SK-N-SH (cell line): Measurements from ENCODE around the gene FAM43A. TPM values are rescaled to one million over a fixed set of nuclear protein-coding genes. Genes with fewer than 3 reads are reported as not detected.

Experiments used
- CTCF ChIA-PET: fragments of 300-600, 350-600 bp; formaldehyde crosslinking; extraction: SDS; loops from one replicate; lab custom pipeline; 2021; lab: Yijun Ruan, JAX
- POLR2A ChIA-PET: fragments of 350-600 bp; sonication (Branson Sonifier 250); formaldehyde crosslinking; extraction: SDS; loops from one replicate; lab custom pipeline; 2020; ENCODE audit warnings: antibody characterized with exemption, inconsistent platforms; lab: Yijun Ruan, JAX
- DNase-seq: peaks from one replicate; pipeline ENCODE4 v3.0.0; 2012
- H2AFZ ChIP-seq: fragments of 200-600 bp; sonication (generic); 2 replicates; pipeline ENCODE4 v1.8.1; 2016; ENCODE audit warnings: antibody characterized with exemption, mild to moderate bottlenecking, low read depth
- H3F3A ChIP-seq: fragments of 200-600 bp; sonication (generic); replicated peaks from 2 replicates; pipeline ENCODE3; 2016; ENCODE audit warnings: antibody characterized with exemption, mild to moderate bottlenecking; ENCODE audit not compliant: insufficient read depth
- H3K27ac ChIP-seq, 2 experiments: fragments of 200-500 bp in 1 of 2; fragments of 200-600 bp in 1 of 2; sonication (Bioruptor generic) in 1 of 2; sonication (generic), shearing (Covaris generic) in 1 of 2; 2 replicates each; pipeline versions ENCODE4 v1.5.1 to v1.6.1; 2014 to 2016; ENCODE audit warnings: low read depth in 2 of 2, inconsistent platforms in 1 of 2, low read length in 1 of 2, mild to moderate bottlenecking in 1 of 2, mixed read lengths in 1 of 2
- H3K27me3 ChIP-seq: fragments of 200-600 bp; sonication (generic), shearing (Covaris generic); 2 replicates; pipeline ENCODE4 v1.6.1; 2016; ENCODE audit warnings: mixed run types; ENCODE audit not compliant: insufficient read depth
- H3K36me3 ChIP-seq, 2 experiments: fragments of 200-500 bp in 1 of 2; fragments of 200-600 bp in 1 of 2; sonication (Bioruptor generic) in 1 of 2; sonication (generic) in 1 of 2; replicated peaks in 1 of 2; 2 replicates each; pipeline versions ENCODE3 to v1.5.1; 2014 to 2016; ENCODE audit warnings: low read length in 1 of 2, mild to moderate bottlenecking in 1 of 2; ENCODE audit not compliant: insufficient read depth in 2 of 2, control insufficient read depth in 1 of 2
- H3K4me1 ChIP-seq, 2 experiments: fragments of 200-500 bp in 1 of 2; fragments of 200-600 bp in 1 of 2; sonication (Bioruptor generic) in 1 of 2; sonication (generic), shearing (Covaris generic) in 1 of 2; 2 replicates each; pipeline versions ENCODE4 v1.5.1 to v1.6.1; 2014 to 2016; ENCODE audit warnings: low read depth in 1 of 2, low read length in 1 of 2, mixed run types in 1 of 2; ENCODE audit not compliant: insufficient read depth in 2 of 2, control insufficient read depth in 1 of 2
- H3K4me2 ChIP-seq: fragments of 200-600 bp; sonication (generic), shearing (Covaris generic); 2 replicates; pipeline ENCODE4 v1.6.1; 2017; ENCODE audit warnings: mixed run types
- H3K4me3 ChIP-seq, 2 experiments: fragments of 200-500 bp in 1 of 2; fragments of 200-600 bp in 1 of 2; sonication (Bioruptor generic) in 1 of 2; sonication (generic), shearing (Covaris generic) in 1 of 2; 2 replicates each; pipeline versions ENCODE4 v1.5.1 to v1.8.1; 2014 to 2016; ENCODE audit warnings: low read depth in 2 of 2, inconsistent platforms in 1 of 2, low read length in 1 of 2, mild to moderate bottlenecking in 1 of 2, mixed read lengths in 1 of 2, moderate library complexity in 1 of 2
- H3K79me2 ChIP-seq: fragments of 200-600 bp; sonication (generic); 2 replicates; pipeline ENCODE4 v1.8.1; 2017; ENCODE audit warnings: mild to moderate bottlenecking; ENCODE audit not compliant: insufficient read depth
- H3K9ac ChIP-seq: fragments of 200-600 bp; sonication (generic); 2 replicates; pipeline ENCODE4 v1.6.1; 2017; ENCODE audit warnings: mixed run types
- H3K9me2 ChIP-seq: fragments of 200-600 bp; sonication (generic); 2 replicates; pipeline ENCODE4 v1.6.1; 2017; ENCODE audit warnings: mixed run types
- H3K9me3 ChIP-seq: fragments of 200-600 bp; sonication (generic); 2 replicates; pipeline ENCODE4 v1.6.1; 2017; ENCODE audit warnings: mixed run types, mild to moderate bottlenecking, moderate library complexity
- H4K20me1 ChIP-seq: fragments of 200-600 bp; sonication (generic); 2 replicates; pipeline ENCODE4 v1.6.1; 2017; ENCODE audit warnings: mild to moderate bottlenecking, mixed run types; ENCODE audit not compliant: insufficient read depth
- CTCF ChIP-seq: fragments of 200-600 bp; sonication (generic); IDR thresholded peaks from 2 replicates; pipeline ENCODE4 v1.6.1; 2017; ENCODE audit warnings: antibody characterized with exemption, mild to moderate bottlenecking, moderate library complexity
- EZH2phosphoT487 ChIP-seq: fragments of 200-600 bp; sonication (generic); IDR thresholded peaks from 2 replicates; pipeline ENCODE4 v1.6.1; 2017; ENCODE audit warnings: low read depth, mixed run types, mild to moderate bottlenecking, antibody characterized with exemption, moderate library complexity, borderline replicate concordance
- FOSL2 ChIP-seq: IDR thresholded peaks from 2 replicates; pipeline ENCODE4 v1.4.0; 2012; ENCODE audit warnings: low read depth, mild to moderate bottlenecking, moderate library complexity, borderline replicate concordance
- FOXJ3 ChIP-seq: sonication (generic); formaldehyde crosslinking; IDR thresholded peaks from 2 replicates; pipeline ENCODE4 v1.5.1; 2020; ENCODE audit warnings: mild to moderate bottlenecking, missing genetic modification reagents
- GATA2 ChIP-seq: sonication (generic); formaldehyde crosslinking; IDR thresholded peaks from 2 replicates; pipeline ENCODE4 v1.5.0; 2020; ENCODE audit warnings: mild to moderate bottlenecking, missing genetic modification reagents
- IRF3 ChIP-seq: fragments of 150-350 bp; IDR thresholded peaks from 2 replicates; pipeline ENCODE4 v1.6.1; 2016; ENCODE audit warnings: mild to moderate bottlenecking, low read depth, low read length
- MEF2A ChIP-seq: IDR thresholded peaks from 2 replicates; pipeline ENCODE4 v1.4.0; 2012; ENCODE audit warnings: low read depth, borderline replicate concordance
- NFIC ChIP-seq: IDR thresholded peaks from 2 replicates; pipeline ENCODE4 v1.4.0; 2012; ENCODE audit warnings: borderline replicate concordance
- POLR2AphosphoS5 ChIP-seq: IDR thresholded peaks from 2 replicates; pipeline ENCODE4 v1.6.1; 2012; ENCODE audit warnings: low read depth, low read length
- RCOR1 ChIP-seq: fragments of 150-350 bp; IDR thresholded peaks from 2 replicates; pipeline ENCODE4 v1.6.1; 2017; ENCODE audit warnings: antibody characterized with exemption, low read length
- RXRA ChIP-seq: IDR thresholded peaks from 2 replicates; pipeline ENCODE4 v1.4.0; 2012; ENCODE audit warnings: low read depth, mild to moderate bottlenecking, borderline replicate concordance
- SMC3 ChIP-seq: IDR thresholded peaks from 2 replicates; pipeline ENCODE4 v1.6.1; 2012; ENCODE audit warnings: low read depth, low read length, improper control_type of control experiment
- TCF12 ChIP-seq: IDR thresholded peaks from 2 replicates; pipeline ENCODE4 v1.4.0; 2012
- TEAD4 ChIP-seq: IDR thresholded peaks from 2 replicates; pipeline ENCODE4 v1.4.0; 2012; ENCODE audit warnings: mild to moderate bottlenecking, borderline replicate concordance; ENCODE audit not compliant: insufficient read depth
- USF1 ChIP-seq: IDR thresholded peaks from 2 replicates; pipeline ENCODE4 v1.4.0; 2012; ENCODE audit warnings: low read depth, borderline replicate concordance
- WGBS: methylation state at CpG from one replicate; pipeline ENCODE4 v1.1.6; 2017; ENCODE audit warnings: low lambda C conversion rate; 5-methylcytosine and 5-hydroxymethylcytosine counted together
- polyA plus RNA-seq, 3 experiments: library from polyadenylated mRNA; depleted of rRNA; stranded (reverse); fragments of >200 nt; gene quantifications; 2 replicates each; pipeline ENCODE4 v1.2.3, GENCODE V29; 2012
- TF ChIP-seq, protein P1 (sequence below): IDR thresholded peaks from 2 replicates; pipeline ENCODE4 v1.4.0; 2012; ENCODE audit warnings: low read depth
- TF ChIP-seq, protein P2 (sequence below): fragments of 150-350 bp; IDR thresholded peaks from 2 replicates; pipeline ENCODE4 v1.6.1; 2017; ENCODE audit warnings: antibody characterized with exemption, low read length, low read depth, borderline replicate concordance

Gene FAM43A
- polyA plus RNA-seq, 1 of the 3 experiments (the other 2 are of a cell fraction), result 2.4 TPM

DNA sequence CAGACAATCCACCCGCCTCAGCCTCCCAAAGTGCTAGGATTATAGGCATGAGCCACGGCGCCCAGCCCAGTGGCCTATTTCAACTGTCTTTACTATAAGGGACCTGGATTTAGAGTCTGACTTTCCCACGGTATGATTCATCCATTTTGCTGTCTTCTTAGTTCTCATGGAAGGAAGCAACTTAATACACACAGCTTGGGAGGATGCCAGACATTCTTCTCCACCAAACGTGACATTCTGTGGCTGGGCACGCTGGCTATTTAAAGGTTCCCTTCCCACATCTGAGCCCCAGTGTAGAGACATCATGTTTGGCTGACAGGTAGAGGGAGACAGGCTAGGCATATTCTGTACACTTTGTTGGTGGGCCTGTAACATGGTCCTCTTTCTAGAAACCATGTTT is 26.2 kb downstream of the FAM43A start:
- DNase-seq, result no peak
- H3K4me2 ChIP-seq, result no peak overlapping the region
- no peaks in the 10 kb centered on the region for H3K27me3 ChIP-seq
- POLR2A ChIA-PET, result no interaction called here
- H3K27ac ChIP-seq, result peak overlapping the region in 1 of 2 experiments; percentile 79; a peak in 2 of 4 replicates
- CTCF ChIA-PET, result no interaction called here
- no peak overlapping the region for H3K4me3 ChIP-seq
- WGBS, result 52% methylated on average over 6 of the region's 6 CpGs
- H3F3A ChIP-seq, result peaks cover 4% of the 10 kb centered on the region
- H3K9me3 ChIP-seq, result no peaks in the 10 kb centered on the region
- H4K20me1 ChIP-seq, result no peaks in the 10 kb centered on the region
- H3K79me2 ChIP-seq, result no peaks in the 10 kb centered on the region
- peak overlapping the region; percentile 17; the same call in 1 of the 2 replicates for H3K9ac ChIP-seq
- no peaks in the 10 kb centered on the region for H3K36me3 ChIP-seq
- no peak overlapping the region for H2AFZ ChIP-seq
- no peak for TF ChIP-seq MEF2A
- TF ChIP-seq FOXJ3 (CRISPR knock-in tag), result no peak
- TF ChIP-seq CTCF, result no peak
- TF ChIP-seq FOSL2, result peak; percentile 35; the same call in 1 of the 2 replicates
- TF ChIP-seq RXRA, result no peak
- no peaks in the 10 kb centered on the region for H3K9me2 ChIP-seq
- H3K4me1 ChIP-seq, result peaks cover 0 to 4% of the 10 kb centered on the region in 2 experiments; a peak in 1 of 4 replicates

GRCh38 chr3:194713299-194714136 is 27.8 kb downstream of the FAM43A start:
- no peaks in the 10 kb centered on the region for H3K27me3 ChIP-seq
- peaks cover 4% of the 10 kb centered on the region for H3F3A ChIP-seq
- H4K20me1 ChIP-seq, result no peaks in the 10 kb centered on the region
- no peak for DNase-seq
- H3K9ac ChIP-seq, result no peak overlapping the region
- H3K79me2 ChIP-seq, result no peaks in the 10 kb centered on the region
- no peak overlapping the region for H3K27ac ChIP-seq
- H3K9me3 ChIP-seq, result no peaks in the 10 kb centered on the region
- CTCF ChIA-PET, result no interaction called here
- H2AFZ ChIP-seq, result no peak overlapping the region
- WGBS, result 83% methylated on average over 9 of the region's 9 CpGs
- no peaks in the 10 kb centered on the region for H3K36me3 ChIP-seq
- H3K9me2 ChIP-seq, result no peaks in the 10 kb centered on the region
- POLR2A ChIA-PET, result no interaction called here
- no peak overlapping the region for H3K4me3 ChIP-seq
- H3K4me2 ChIP-seq, result no peak overlapping the region
- H3K4me1 ChIP-seq, result peaks cover 0 to 4% of the 10 kb centered on the region in 2 experiments; a peak in 1 of 4 replicates
- TF ChIP-seq SMC3, result no peak
- TF ChIP-seq USF1, result no peak
- TF ChIP-seq POLR2AphosphoS5, result no peak
- no peak for TF ChIP-seq TCF12
- no peak for TF ChIP-seq CTCF
- no peak for TF ChIP-seq TEAD4
- no peak for TF ChIP-seq RCOR1
- TF ChIP-seq, protein P1, sequence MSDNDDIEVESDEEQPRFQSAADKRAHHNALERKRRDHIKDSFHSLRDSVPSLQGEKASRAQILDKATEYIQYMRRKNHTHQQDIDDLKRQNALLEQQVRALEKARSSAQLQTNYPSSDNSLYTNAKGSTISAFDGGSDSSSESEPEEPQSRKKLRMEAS, result no peak
- TF ChIP-seq NFIC, result no peak
- no peak for TF ChIP-seq FOSL2
- no peak for TF ChIP-seq EZH2phosphoT487
- TF ChIP-seq RXRA, result no peak
- TF ChIP-seq IRF3, result no peak
- no peak for TF ChIP-seq GATA2 (CRISPR knock-in tag)
- TF ChIP-seq, protein P2, sequence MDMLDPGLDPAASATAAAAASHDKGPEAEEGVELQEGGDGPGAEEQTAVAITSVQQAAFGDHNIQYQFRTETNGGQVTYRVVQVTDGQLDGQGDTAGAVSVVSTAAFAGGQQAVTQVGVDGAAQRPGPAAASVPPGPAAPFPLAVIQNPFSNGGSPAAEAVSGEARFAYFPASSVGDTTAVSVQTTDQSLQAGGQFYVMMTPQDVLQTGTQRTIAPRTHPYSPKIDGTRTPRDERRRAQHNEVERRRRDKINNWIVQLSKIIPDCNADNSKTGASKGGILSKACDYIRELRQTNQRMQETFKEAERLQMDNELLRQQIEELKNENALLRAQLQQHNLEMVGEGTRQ, result no peak
